ENCODE data around the gene USO1. TPM values are rescaled to one million over a fixed set of nuclear protein-coding genes. Genes with fewer than 3 reads are reported as not detected.

USO1 gene
- total and polyA plus RNA-seq, 2 of the 13 experiments (the other 11 are each of a cell fraction or from before 2014, with no cell fraction given): 52.2 to 87.7 TPM

DNA sequence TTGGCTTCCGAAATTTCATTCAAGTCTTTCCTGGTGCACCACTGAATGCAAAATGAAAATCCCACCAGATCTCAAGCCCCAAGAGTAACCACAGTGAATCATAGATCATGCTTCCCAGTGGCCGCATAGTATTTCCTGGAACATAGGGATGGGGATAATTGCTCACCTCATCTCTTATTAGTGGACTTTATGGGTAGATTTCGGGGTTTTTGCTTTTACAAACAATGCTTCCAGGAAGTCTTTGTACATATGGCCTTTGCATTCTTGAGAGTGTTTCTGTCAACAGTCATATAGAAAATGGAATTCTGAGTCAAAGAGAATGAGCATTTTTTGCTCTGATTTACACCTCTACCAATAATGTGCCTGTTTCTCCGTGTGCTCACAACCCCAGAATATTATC is 124.5 kb downstream of the USO1 start:
- POLR2A ChIA-PET: no interaction called here
- no peak overlapping the region for H3K4me3 ChIP-seq (replicated peaks in 1 of 3; ENCODE audit: insufficient read depth in 1 of 3, low read depth in 2 of 3, low read length in 3 of 3)
- intact Hi-C loops (cut with micrococcal nuclease; ENCODE audit: unreplicated experiment) (loop anchor here (1.0 to 5.0 kb wide), 2 partner anchors 127 to 195 kb away; partner anchors contain the start of gene USO1), in situ Hi-C loops (cut with HindIII; ENCODE audit: extremely low pct_ligation_motif_present, low pct_unique_long_range_greater_than_20kb) (no loop called here)
- peak overlapping the region; percentile 68 for H3K4me2 ChIP-seq (ENCODE audit: low read depth, low read length)
- no peaks in the 10 kb centered on the region for H3K9me3 ChIP-seq (ENCODE audit: low read length)
- CTCF ChIA-PET (ENCODE audit: low intra/inter-chr PET ratio, low total read pairs): no interaction called here
- no TSS peak for BruUV-seq (replicated peaks)
- ATAC-seq (peak; percentile 39), FAIRE-seq (no peak), DNase-seq (ENCODE audit: low spot score) (no peak)
- no peaks in the 10 kb centered on the region; a peak in 1 of 5 replicates for H3K27me3 ChIP-seq (ENCODE audit: control insufficient read depth in 1 of 2, insufficient read depth in 2 of 2, low read length in 2 of 2)
- 0 out of 2 replicates have a peak, but pooled peaks have one; percentile 23 for TF ChIP-seq BCL6 (CRISPR knock-in tag; IDR thresholded peaks at IDR 0.05)
- TF ChIP-seq TOPORS (CRISPR knock-in tag; IDR thresholded peaks at IDR 0.05): no peak
- TF ChIP-seq, protein P1, sequence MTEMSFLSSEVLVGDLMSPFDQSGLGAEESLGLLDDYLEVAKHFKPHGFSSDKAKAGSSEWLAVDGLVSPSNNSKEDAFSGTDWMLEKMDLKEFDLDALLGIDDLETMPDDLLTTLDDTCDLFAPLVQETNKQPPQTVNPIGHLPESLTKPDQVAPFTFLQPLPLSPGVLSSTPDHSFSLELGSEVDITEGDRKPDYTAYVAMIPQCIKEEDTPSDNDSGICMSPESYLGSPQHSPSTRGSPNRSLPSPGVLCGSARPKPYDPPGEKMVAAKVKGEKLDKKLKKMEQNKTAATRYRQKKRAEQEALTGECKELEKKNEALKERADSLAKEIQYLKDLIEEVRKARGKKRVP (CRISPR knock-in tag; IDR thresholded peaks at IDR 0.05): peak in 1 of 2 experiments; percentile 26; a peak in 1 of 4 replicates
- H3K27ac ChIP-seq (ENCODE audit: extremely low read length, insufficient read depth, low read length): no peak overlapping the region
- no peaks in the 10 kb centered on the region for H3K36me3 ChIP-seq (replicated peaks in 1 of 2; ENCODE audit: control insufficient read depth in 1 of 2, insufficient read depth in 2 of 2, low read length in 2 of 2)
- no peaks in the 10 kb centered on the region for H4K20me1 ChIP-seq (ENCODE audit: insufficient read depth, low read length)
- H2AFZ ChIP-seq (ENCODE audit: low read length): no peak overlapping the region
- H3K4me1 ChIP-seq (ENCODE audit: insufficient read depth, low read length): peaks cover 39% of the 10 kb centered on the region
- 23% methylated on average over 4 of the region's 4 CpGs for WGBS (ENCODE audit: low lambda C conversion rate)
- H3K79me2 ChIP-seq (ENCODE audit: insufficient read depth, low read length): no peaks in the 10 kb centered on the region
- H3K9ac ChIP-seq (ENCODE audit: insufficient read depth, low read depth, low read length): no peak overlapping the region

DNA sequence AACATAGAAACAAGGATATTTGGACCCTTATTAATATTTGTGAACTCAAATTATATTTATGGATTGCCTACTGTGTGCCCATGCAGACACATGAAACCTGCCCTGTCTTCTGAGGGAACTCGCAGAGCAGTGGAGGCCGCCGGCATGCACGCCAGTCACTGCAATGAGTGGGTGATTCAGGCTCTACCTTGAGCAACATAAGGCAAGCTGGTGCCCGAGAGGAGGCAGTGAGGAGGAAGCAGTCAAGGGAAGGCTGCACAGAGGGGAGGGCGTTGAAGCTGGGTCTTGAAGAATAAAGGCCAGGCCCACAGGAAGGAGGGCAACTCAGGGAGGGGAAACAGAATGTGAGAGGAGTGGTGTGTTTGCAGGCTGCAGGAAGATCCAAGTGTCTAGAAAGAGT is 125.1 kb downstream of the USO1 start:
- no peaks in the 10 kb centered on the region for H4K20me1 ChIP-seq (ENCODE audit: insufficient read depth, low read length)
- H3K27me3 ChIP-seq (ENCODE audit: control insufficient read depth in 1 of 2, insufficient read depth in 2 of 2, low read length in 2 of 2): no peaks in the 10 kb centered on the region; a peak in 1 of 5 replicates
- no peak for FAIRE-seq
- H3K4me1 ChIP-seq (ENCODE audit: insufficient read depth, low read length): peaks cover 33% of the 10 kb centered on the region
- H3K36me3 ChIP-seq (replicated peaks in 1 of 2; ENCODE audit: control insufficient read depth in 1 of 2, insufficient read depth in 2 of 2, low read length in 2 of 2): no peaks in the 10 kb centered on the region
- in situ Hi-C loops (cut with HindIII; ENCODE audit: extremely low pct_ligation_motif_present, low pct_unique_long_range_greater_than_20kb) (no loop called here), intact Hi-C loops (cut with micrococcal nuclease; ENCODE audit: unreplicated experiment) (loop anchor here (5.0 kb wide), 1 partner anchor 127 kb away; the partner anchor contains the start of gene USO1)
- no TSS peak for BruUV-seq (replicated peaks)
- ChIA-PET POLR2A (no interaction called here), CTCF (ENCODE audit: low intra/inter-chr PET ratio, low total read pairs) (interaction anchor here (0.6 kb wide), 1 partner anchor 476 kb away, joined by 3 read pairs; no protein-coding TSS in a partner anchor)
- WGBS (ENCODE audit: low lambda C conversion rate): 8% methylated on average over 6 of the region's 6 CpGs
- DNase-seq (ENCODE audit: low spot score): no peak
- peak overlapping the region in 1 of 3 experiments; percentile 25; a peak in 1 of 6 replicates for H3K4me3 ChIP-seq (replicated peaks in 1 of 3; ENCODE audit: insufficient read depth in 1 of 3, low read depth in 2 of 3, low read length in 3 of 3)
- ATAC-seq: peak; percentile 79
- no peaks in the 10 kb centered on the region for H3K9me3 ChIP-seq (ENCODE audit: low read length)
- no peaks in the 10 kb centered on the region for H3K79me2 ChIP-seq (ENCODE audit: insufficient read depth, low read length)
- H2AFZ ChIP-seq (ENCODE audit: low read length): no peak overlapping the region
- H3K27ac ChIP-seq (ENCODE audit: extremely low read length, insufficient read depth, low read length): no peak overlapping the region
- no peak overlapping the region for H3K9ac ChIP-seq (ENCODE audit: insufficient read depth, low read depth, low read length)
- peak overlapping the region; percentile 68 for H3K4me2 ChIP-seq (ENCODE audit: low read depth, low read length)
- TF ChIP-seq ZNF550 (CRISPR knock-in tag; IDR thresholded peaks at IDR 0.05; ENCODE audit: borderline replicate concordance) (no peak), NCOA2 (CRISPR knock-in tag; IDR thresholded peaks at IDR 0.05) (no peak), GATAD2A (CRISPR knock-in tag; IDR thresholded peaks at IDR 0.05) (0 out of 2 replicates have a peak, but pooled peaks have one; percentile 3), ZNF562 (CRISPR knock-in tag; IDR thresholded peaks at IDR 0.05; ENCODE audit: borderline replicate concordance) (no peak), ZNF644 (CRISPR knock-in tag; IDR thresholded peaks at IDR 0.05; ENCODE audit: low read depth) (0 out of 2 replicates have a peak, but pooled peaks have one; percentile 35), BRD4 (CRISPR knock-in tag; IDR thresholded peaks at IDR 0.05) (no peak), SAP130 (CRISPR knock-in tag; IDR thresholded peaks at IDR 0.05; ENCODE audit: low read depth) (0 out of 2 replicates have a peak, but pooled peaks have one; percentile 11), GABPA (IDR thresholded peaks at IDR 0.05; ENCODE audit: low read depth, low read length) (no peak), GABPA (CRISPR knock-in tag; IDR thresholded peaks at IDR 0.05; ENCODE audit: low read depth) (no peak), CEBPB (IDR thresholded peaks at IDR 0.05; ENCODE audit: borderline replicate concordance, low read depth, low read length) (0 out of 2 replicates have a peak, but pooled peaks have one; percentile 12), ZNF549 (CRISPR knock-in tag; IDR thresholded peaks at IDR 0.05) (no peak), NFE2L1 (CRISPR knock-in tag; IDR thresholded peaks at IDR 0.05; ENCODE audit: borderline replicate concordance) (no peak)
- TF ChIP-seq, protein P2, sequence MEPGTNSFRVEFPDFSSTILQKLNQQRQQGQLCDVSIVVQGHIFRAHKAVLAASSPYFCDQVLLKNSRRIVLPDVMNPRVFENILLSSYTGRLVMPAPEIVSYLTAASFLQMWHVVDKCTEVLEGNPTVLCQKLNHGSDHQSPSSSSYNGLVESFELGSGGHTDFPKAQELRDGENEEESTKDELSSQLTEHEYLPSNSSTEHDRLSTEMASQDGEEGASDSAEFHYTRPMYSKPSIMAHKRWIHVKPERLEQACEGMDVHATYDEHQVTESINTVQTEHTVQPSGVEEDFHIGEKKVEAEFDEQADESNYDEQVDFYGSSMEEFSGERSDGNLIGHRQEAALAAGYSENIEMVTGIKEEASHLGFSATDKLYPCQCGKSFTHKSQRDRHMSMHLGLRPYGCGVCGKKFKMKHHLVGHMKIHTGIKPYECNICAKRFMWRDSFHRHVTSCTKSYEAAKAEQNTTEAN (CRISPR knock-in tag; conservative IDR thresholded peaks at IDR 0.05): no peak
- TF ChIP-seq, protein P3, sequence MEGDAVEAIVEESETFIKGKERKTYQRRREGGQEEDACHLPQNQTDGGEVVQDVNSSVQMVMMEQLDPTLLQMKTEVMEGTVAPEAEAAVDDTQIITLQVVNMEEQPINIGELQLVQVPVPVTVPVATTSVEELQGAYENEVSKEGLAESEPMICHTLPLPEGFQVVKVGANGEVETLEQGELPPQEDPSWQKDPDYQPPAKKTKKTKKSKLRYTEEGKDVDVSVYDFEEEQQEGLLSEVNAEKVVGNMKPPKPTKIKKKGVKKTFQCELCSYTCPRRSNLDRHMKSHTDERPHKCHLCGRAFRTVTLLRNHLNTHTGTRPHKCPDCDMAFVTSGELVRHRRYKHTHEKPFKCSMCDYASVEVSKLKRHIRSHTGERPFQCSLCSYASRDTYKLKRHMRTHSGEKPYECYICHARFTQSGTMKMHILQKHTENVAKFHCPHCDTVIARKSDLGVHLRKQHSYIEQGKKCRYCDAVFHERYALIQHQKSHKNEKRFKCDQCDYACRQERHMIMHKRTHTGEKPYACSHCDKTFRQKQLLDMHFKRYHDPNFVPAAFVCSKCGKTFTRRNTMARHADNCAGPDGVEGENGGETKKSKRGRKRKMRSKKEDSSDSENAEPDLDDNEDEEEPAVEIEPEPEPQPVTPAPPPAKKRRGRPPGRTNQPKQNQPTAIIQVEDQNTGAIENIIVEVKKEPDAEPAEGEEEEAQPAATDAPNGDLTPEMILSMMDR (CRISPR knock-in tag; IDR thresholded peaks at IDR 0.05): 0 out of 2 replicates have a peak, but pooled peaks have one; percentile 22
